ENCODE data around the gene EDEM2.
"Not testable (repeated sequence)": the region's sequence is repeated elsewhere in the genome, so short reads cannot be mapped to it uniquely, and the experiment has no call there.

The EDEM2 gene

GRCh38 chr20:35088231-35089145, 58.6 kb downstream of the EDEM2 start:
- TF ChIP-seq CTCF (IDR thresholded peaks at IDR 0.05; ENCODE audit: insufficient read depth, missing control alignments) = no peak
- DNase-seq (ENCODE audit: insufficient read length, low spot score) (no peak), FAIRE-seq (no peak)

- DNase-seq (ENCODE audit: insufficient read length, low spot score) (no peak), FAIRE-seq (no peak)
- no peak for TF ChIP-seq CTCF (IDR thresholded peaks at IDR 0.05; ENCODE audit: insufficient read depth, missing control alignments)
Observed at GRCh38 chr20:35087791-35088190, 59.3 kb downstream of the EDEM2 start.

GRCh38 chr20:35087355-35087754, 59.8 kb downstream of the EDEM2 start:
- DNase-seq (ENCODE audit: insufficient read length, low spot score) = no peak
- no peak for FAIRE-seq
- no peak for TF ChIP-seq CTCF (IDR thresholded peaks at IDR 0.05; ENCODE audit: insufficient read depth, missing control alignments)

GRCh38 chr20:35085477-35086225, 61.5 kb downstream of the EDEM2 start:
- no peak for TF ChIP-seq CTCF (IDR thresholded peaks at IDR 0.05; ENCODE audit: insufficient read depth, missing control alignments)
- FAIRE-seq = no peak
- DNase-seq (ENCODE audit: insufficient read length, low spot score) = no peak

GRCh38 chr20:35084998-35085397, 62.1 kb downstream of the EDEM2 start:
- FAIRE-seq (no peak), DNase-seq (ENCODE audit: insufficient read length, low spot score) (no peak)
- no peak for TF ChIP-seq CTCF (IDR thresholded peaks at IDR 0.05; ENCODE audit: insufficient read depth, missing control alignments)

GRCh38 chr20:35080348-35080642, 66.8 kb downstream of the EDEM2 start:
- not testable (repeated sequence) for DNase-seq (ENCODE audit: insufficient read length, low spot score); FAIRE-seq

GRCh38 chr20:35079472-35080347, 67.4 kb downstream of the EDEM2 start:
- DNase-seq (ENCODE audit: insufficient read length, low spot score) (no peak), FAIRE-seq (no peak)
- TF ChIP-seq CTCF (IDR thresholded peaks at IDR 0.05; ENCODE audit: insufficient read depth, missing control alignments) = no peak
